Activated T-helper 9 cell treated with anti-CD3 and anti-CD28 coated beads, Interleukin-2, amount 50 U/mL, for 16 hours (primary cell): ENCODE measurements around the gene TBCD.
"Not testable (repeated sequence)": the region's sequence is repeated elsewhere in the genome, so short reads cannot be mapped to it uniquely, and the experiment has no call there.

Experiments
- DNase-seq: peaks from one replicate; pipeline ENCODE4 v3.0.0-alpha.2; 2020; ENCODE audit warnings: low read depth

TBCD gene

DNA sequence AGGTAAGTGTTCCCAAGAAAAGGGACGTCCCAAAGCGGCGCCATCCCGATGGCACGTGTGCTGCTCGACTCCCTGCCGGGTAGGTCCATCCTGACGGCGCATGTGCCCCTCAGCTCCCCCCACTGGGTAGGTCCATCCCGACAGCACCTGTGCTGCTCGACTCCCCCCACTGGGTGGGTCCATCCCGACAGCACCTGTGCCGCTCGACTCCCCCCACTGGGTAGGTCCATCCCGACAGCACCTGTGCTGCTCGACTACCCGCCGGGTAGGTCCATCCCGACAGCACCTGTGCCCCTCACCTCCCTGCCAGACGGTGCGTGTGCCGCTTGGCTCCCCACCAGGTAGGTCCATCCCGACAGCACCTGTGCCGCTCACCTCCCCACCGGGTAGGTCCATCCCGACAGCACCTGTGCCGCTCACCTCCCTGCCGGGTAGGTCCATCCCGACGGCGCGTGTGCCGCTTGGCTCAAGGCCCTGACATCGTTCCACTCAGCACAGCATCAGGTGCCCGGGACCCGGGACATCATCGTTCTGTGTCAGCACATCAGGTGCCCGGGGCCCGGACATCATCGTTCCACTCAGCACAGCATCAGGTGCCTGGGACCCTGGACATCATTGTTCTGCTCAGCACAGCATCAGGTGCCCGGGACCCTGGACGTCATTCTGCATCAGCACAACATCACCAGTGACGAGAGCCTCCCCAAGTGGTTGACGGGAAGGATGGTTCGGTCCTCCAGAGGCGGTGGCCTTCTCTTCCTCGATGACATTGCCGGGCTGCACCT, 22.2 kb upstream of the TBCD start:
- DNase-seq = no peak

DNA sequence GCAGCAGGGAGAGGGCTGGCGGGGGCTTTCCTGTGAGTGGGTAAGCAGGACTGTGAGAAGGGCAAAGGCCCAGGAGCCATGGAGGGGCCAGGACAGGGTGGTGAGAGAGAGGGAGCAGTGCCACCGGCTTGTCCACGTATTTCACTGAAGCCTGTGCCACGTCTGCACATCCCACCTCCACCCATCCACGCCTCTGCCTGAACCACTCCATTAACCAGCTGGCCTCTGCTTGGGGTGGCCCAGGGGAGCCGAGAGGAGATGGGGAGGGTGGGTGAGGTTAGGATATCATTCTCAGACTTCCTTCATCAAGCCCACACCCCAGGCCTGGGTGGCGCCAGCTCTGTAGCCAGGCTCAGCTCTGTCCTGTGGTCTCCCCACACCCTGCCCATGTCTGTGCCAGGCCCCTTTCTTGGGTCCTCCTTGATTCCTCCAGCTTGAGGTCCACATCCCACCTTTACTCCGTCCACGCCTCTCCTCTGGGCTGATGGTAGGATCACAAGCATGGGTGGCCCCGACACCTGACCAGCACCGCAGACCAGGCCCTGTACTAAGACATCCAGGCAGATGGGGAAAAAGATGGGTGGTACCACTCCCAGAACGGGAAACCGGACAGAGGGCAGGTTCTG, 19.6 kb upstream of the TBCD start:
- no peak for DNase-seq

DNA sequence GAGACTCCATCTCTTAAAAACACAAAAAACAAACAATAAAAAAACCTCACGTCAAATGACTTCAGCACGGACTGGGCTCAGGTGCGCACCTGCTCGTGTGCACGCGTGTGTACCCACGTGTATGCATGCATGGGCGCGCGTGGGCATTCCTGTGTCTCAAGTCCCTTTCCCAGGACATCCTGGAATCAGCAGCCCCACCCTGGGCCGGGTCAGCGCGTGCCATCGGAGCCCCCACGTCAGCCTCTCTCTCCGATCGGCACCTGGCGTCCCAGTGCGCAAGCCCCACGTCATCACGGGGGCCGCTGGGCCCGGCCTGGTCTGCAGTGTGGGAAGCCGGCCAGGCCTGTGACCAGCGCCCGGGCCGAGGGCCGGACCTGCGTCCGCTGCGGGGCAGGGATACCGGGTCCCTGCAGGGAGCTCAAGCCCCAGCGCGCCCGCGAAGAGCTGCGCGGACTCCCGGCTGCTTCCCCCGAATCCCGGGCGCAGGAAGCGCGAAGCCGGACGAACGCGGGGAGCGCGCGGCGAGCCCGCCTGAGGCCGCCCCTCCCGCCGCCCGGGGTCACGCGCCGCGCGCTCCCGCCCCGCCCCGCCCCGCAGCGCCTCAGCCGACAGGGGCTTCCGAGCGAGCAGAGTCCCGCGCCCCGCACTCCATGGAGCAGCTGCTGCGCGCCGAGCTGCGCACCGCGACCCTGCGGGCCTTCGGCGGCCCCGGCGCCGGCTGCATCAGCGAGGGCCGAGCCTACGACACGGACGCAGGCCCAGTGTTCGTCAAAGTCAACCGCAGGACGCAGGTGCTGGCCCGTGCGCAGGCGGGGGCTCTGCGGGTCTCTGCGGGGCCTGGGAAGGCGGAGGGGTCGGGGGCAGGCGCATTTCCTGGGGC, 16.6 kb upstream of the TBCD start, which contains the start of gene FN3K:
Gene FN3K (plus strand): TSS at position 629 of the 880 bp plus-strand sequence. CDS start 22 bp downstream, at position 651.
- DNase-seq = no peak

DNA sequence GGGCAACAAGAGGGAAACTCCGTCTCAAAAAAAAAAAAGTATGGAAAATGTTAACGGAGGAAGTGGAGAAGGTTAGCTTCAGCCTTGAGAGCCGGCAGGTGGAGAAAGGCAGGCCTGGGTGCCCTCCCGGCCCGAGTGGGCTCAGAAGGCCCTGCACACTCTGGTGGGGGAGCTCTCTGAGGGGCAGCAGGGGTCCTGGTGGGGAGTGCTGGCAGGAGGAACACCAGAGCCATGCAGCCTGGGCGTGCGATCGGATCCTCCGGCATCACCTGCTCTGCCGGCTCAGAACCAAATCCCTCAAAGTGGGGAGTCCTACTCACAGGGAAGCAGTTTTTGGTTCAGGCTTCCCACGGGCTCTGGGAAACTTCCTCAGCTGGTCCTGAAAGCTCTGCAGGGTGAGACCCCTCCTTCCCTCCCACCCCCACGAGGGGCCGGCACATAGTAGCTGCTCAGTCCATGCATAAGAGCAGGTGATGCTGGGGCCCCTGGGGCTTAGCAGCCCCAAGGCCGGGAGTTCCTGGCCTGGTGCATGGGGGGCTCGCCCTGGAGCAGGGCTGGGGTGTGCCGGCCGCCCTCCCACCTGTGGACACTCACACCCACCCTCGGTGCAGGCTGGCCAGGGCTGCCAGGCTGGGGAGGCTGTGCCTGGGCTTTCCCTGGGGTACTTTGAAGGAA, 15.2 kb upstream of the TBCD start:
- DNase-seq = no peak

DNA sequence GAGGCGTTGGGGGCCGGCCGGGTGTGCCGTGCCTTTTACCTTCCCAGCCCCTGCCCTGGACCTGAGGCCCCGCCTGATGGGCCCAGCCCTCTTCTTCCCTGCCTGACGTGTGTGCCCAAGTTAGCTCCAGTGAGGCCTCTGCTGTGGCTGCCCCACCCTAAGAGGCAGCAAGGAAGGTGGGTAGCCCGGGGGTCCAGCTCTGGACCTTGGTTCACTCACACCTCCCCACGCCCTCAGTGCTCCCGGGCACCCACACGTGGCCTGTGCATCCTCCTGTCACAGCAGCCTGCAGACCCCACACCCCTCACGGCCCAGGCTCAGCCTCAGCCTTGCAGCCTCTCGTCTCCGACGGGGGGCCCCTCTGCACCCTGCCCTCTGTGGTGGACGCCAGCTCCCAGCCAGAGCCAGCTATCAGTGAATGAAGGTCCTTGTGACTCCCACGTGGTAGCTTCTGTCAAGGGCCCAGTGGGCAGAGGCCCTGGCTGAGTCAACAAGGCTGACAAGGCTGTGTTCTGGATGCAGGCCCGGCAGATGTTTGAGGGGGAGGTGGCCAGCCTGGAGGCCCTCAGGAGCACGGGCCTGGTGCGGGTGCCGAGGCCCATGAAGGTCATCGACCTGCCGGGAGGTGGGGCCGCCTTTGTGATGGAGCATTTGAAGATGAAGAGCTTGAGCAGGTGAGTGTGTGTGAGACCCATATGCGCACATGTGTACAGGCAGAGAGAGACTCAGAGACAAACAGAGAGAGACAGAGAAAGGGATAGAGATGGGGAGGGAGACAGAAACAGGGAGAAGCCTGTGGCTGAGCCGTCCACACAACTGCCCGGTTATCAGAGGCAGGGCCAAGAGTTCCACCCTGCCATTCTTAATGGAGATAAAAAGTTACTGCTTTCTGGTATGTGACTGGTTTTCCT, 13.6 kb upstream of the TBCD start:
- DNase-seq = no peak

DNA sequence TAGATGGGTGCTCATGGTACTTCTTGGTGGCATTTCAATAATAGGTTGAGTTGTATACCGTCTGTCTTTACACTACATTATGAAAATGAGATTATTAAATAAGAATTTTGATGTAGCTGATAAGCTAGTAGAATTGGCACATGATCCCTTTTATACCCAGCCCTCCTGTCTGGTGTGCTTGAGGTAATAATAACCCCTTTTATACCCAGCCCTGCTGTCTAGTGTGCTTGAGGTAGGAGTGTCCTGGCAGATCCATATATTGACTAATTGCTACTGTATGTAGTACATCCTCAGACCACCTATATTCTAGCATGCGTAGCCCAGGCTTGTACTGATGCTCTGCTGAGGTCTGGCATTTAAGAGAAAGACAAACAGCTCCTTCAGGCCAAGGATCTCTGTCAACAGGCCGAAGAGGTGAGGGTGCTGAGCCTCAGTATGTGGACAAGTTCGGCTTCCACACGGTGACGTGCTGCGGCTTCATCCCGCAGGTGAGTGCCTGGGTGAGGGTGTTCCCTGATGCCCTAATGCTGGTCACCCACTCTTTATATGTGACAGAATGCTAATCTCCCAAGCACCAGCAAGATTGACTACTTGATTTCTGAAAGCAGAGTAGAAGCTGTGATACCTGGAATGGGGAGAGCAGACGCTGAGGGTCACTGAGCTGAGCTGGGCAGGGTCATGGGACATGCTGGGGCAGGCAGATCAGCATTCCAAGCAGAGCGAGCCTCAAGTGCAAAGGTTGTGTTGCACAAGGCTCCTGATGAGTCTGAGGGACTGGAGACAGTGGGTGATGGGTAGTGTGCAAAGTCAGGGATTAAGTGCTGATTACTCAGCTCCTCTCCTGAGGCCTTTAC, 10.7 kb upstream of the TBCD start:
- DNase-seq = no peak

DNA sequence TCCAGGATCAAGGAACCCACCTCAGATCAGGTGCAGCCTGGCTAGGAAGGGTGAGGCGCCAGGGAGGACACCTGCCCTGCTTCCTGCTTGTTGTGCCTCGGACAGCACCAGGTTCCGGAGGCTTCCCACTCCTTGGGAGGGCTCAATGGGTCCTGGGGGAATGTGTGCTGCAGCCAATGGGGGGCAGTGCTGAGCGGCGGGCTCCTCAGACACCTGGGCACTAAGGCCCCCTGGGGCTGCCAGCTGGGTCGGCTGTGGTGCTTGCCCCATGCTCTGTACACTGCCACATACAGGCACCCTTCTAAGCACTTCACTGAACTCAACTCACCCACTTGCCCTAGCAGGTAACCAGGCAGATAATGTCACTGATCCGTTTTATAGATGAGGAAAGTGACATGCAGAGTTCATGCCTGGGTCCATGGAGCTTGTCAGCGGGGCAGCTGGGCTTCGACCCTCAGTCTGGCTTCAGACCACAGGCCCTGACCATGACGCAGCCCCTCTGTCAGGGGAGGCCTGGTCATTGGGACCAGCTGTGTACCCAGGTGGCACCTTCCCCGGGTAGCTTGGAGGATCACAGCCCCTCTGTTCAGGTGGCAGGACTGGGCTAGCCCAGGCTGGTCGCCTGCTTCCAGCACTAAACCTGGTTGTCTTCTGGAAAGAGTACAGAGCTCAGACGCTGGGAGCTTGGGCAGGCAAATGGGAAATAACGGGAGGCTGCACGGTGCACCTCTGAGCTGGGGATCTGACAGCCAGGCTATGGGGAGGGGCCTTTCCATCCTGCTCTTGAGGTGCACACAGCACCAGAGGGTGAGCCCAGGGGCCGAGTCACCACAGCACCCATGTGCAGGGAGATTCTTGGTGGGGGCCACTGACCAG, 8.3 kb upstream of the TBCD start:
- no peak for DNase-seq

DNA sequence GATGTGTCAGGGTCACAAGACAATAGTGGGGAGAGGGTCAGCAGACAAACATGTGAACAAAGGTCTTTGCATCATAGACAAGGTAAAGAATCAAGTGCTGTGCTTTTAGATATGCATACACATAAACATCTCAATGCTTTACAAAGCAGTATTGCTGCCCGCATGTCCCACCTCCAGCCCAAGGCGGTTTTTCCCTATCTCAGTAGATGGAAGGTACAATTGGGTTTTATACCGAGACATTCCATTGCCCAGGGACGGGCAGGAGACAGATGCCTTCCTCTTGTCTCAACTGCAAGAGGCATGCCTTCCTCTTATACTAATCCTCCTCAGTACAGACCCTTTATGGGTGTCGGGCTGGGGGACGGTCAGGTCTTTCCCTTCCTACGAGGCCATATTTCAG, 7.1 kb upstream of the TBCD start:
- not testable (repeated sequence) for DNase-seq

DNA sequence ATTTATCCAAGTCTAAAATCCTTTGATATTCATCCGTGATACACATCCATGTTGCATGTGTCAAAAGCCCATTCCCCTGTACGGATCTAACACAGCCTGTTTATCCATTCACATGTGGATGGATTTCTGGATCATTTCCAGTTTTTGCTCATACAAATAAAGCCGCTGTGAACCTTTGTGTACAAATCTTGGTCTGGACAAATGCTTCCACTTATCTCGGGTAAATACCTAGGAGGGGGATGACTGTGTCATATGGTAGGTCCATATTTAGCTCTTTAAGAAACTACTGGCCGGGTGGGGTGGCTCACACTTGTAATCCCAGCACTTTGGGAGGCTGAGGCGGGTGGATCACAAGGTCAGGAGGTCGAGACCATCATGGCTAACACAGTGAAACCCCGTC, 6.3 kb upstream of the TBCD start:
- DNase-seq = no peak

DNA sequence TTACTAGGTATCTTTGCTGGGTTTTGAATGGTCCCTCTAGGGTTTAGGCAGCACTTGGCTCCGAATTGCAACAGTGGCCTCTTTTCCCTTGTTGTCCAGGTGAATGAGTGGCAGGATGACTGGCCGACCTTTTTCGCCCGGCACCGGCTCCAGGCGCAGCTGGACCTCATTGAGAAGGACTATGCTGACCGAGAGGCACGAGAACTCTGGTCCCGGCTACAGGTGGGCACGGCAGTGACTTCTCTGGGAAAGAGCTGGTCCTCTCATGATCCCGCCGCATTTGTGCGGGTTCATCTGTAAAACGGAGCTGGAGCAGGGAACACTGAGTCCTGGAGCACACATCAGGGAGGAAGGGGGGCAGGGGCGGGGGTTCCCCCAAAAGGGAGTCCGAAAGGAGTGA, 3.1 kb upstream of the TBCD start:
- DNase-seq = no peak

DNA sequence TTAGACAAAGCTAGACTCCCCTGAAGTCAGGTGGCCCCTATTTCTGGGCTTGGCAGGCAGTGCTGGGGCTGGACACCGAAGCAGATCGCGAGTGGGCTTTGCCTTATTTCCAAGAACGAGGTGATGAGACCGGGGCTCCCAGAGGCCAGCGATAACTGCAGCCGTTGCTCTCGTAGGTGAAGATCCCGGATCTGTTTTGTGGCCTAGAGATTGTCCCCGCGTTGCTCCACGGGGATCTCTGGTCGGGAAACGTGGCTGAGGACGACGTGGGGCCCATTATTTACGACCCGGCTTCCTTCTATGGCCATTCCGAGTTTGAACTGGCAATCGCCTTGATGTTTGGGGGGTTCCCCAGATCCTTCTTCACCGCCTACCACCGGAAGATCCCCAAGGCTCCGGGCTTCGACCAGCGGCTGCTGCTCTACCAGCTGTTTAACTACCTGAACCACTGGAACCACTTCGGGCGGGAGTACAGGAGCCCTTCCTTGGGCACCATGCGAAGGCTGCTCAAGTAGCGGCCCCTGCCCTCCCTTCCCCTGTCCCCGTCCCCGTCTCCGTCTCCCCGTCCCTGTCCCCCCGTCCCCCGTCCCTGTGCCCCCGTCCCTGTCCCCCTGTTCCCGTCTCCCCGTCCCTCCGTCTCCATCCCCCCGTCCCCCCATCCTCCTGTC, 1.5 kb upstream of the TBCD start:
- no peak for DNase-seq

DNA sequence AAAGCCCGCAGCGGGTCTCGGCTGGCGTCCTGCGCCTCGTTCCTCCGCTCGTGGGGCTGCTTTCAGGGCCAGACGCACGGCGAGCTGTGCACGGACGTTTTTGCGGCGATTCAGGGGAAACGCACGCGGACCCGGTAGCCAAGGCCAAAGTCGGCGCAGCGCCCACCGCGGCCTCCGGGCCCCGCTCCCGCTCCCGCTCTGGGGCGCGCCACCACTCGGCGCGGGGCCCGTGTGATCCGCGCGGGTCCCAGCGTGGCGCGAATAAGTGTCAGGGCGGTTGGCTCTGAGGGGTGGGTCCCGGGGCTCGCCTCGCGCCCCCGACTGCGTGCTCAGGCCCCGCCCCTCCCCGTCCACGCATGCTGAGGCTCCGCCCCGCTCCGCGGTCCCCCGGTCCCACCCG, 694 bp upstream of the TBCD start:
- no peak for DNase-seq

DNA sequence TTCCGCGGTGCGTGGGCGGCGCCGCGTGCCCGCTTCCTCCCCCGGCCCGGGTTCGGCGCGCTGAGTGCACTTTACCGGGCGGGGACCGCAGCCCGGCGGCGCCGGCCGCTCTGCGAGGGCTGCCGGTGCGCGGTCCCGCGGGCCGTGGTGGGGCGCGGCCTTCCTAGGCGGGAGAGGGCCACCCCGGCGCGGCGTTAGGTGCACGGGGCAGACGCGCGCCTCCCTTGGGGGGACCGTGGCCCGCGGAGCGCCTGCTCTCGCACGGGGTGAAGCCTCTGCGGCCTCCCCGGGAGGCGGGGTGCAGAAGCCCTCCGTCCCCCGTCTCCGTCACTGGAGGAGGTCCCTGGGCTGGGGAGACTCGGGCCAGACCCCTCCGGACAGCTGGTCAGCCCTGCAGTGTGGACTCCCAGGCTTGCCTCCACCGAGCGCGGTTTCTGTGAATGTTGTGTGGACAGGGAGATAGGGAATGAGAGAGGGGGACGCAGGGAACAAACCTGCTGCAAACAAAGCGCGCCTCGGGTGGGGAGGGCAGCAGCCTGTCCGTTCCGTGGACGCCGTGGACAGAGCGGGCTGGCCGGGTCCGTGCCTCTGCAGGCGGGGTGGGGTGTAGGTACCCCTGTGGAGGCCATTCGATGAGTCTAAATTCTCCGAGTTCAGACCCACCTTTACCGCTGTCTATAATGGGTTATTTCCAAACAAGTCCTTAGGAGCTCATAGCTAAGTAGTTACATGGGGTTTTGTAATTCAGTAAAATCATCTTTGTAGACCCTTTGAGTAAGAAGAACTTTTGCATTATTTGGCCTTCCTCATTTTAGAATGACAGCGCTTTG, 721 bp downstream of the TBCD start:
- no peak for DNase-seq

DNA sequence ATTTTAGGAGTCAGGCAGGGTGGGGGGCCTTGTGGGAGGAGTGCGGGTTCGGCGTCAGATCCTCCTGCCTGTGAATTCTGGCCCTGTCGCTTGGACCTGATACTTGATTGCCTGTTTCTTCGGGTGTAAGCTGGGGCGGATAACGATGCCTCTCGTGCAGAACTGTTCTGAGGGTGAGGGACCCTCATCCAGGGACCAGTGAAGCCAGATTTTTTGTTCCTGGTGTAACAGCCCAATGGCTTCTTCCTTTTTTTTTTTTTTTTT, 1.3 kb downstream of the TBCD start:
- DNase-seq = no peak

DNA sequence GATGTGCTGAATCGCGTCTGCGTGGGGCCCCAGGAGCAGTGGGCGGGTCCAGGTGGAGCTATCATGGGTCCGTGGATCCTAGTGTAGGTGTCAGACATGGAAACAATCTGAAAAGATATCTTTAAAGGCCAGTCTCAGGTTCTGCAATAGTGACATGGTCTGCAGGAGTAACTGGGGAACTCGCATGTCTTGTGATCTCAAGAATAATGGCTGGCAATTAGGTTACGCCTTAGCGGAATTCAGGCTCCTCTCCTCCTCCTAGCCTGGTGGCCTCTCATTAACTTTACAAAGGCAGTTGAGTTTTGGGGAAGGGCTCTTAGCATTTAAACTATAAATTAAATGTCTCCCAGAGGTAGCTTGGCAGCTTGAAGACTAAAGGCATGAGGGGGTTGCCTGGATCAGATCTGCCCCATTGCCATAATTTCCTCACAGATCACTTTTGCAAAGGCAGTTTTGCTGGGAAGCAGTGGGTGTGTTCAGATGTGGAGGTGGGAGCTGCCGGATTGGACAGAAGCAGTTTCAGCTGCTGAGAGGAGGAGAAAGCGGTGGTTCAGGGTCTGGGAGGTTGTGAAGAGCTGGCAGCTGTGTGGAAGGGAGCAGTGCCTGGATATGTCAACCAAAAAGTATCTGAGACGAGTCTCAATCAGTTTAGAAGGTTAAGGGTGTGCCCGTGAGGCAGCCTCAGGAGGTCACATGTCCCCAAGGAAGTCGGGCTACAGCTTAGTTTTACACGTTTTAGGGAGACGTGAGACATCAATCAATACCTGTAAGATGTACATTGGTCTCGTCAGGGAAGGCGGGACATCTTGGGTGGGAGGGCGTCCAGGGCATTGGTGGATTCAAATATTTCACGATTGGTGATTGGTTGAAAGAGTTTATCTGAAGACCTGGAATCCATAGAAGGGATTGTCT, 2.7 kb downstream of the TBCD start:
- no peak for DNase-seq

DNA sequence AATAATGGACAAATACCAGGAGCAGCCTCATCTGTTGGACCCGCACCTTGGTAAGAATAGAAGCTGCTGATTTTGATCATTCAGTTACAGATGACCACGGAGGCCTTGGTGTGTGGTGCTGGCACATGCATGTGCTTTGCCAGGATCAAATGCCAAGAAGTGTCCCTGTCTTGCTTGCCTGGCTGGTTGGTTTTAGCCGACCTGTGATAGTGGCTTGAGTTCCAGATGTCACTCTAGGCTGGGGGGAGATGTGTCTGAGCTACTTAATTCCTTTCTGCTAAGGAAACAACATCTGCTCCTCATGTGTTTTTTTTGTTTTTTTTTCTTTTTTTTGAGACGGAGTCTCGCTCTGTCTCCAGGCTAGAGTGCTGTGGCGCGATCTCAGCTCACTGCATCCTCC, 4.3 kb downstream of the TBCD start:
- DNase-seq = no peak

DNA sequence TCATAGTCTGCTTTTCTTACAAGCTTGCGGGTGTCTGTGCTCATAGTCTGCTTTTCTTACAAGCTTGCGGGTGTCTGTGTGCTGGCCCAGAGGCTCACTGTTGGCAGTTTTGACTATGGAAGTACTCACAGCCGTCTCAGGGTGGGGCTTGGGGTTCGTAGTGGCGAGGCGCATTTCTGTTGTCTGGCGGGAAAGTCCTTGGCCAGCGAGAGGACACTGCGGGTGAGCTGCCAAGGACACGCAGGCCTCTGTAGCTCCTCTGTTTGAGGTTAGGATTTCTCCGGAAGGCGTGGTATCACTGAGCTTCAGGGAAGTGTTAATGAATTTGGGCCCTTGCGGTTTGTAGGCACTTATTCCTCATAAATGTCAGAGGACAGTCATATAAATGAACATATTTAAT, 13.5 kb downstream of the TBCD start:
- DNase-seq = no peak
